Colonic mucosa (tissue), 4 donors: ENCODE measurements around the gene SLC9A8. TPM values are rescaled to one million over a fixed set of nuclear protein-coding genes. Genes with fewer than 3 reads are reported as not detected.
A peak's percentile ranks its signal among the peaks of the same experiment; 100 is the strongest.

Experiments used
- DNase-seq: peaks from one replicate; pipeline ENCODE4 v3.0.0-alpha.2; 2020
- H3K27ac ChIP-seq: fragments of 200-600 bp; one replicate; pipeline ENCODE4 v1.8.0; 2021
- H3K27me3 ChIP-seq: fragments of 200-600 bp; one replicate; pipeline ENCODE4 v1.8.0; 2021
- H3K36me3 ChIP-seq: fragments of 200-600 bp; one replicate; pipeline ENCODE4 v1.8.0; 2021
- H3K4me1 ChIP-seq: fragments of 200-600 bp; one replicate; pipeline ENCODE4 v1.8.0; 2021; ENCODE audit warnings: mild to moderate bottlenecking
- H3K4me3 ChIP-seq: fragments of 200-600 bp; one replicate; pipeline ENCODE4 v1.8.0; 2021
- H3K9ac ChIP-seq, 2 donors: one replicate each; pipeline ENCODE4 v1.7.0; 2013; ENCODE audit warnings: control low read depth in 2 of 2, low read depth in 2 of 2, low read length in 2 of 2
- H3K9me3 ChIP-seq: fragments of 200-600 bp; one replicate; pipeline ENCODE4 v1.8.0; 2021
- intact Hi-C: fragments of 100-400 bp; cut with DNase I; formaldehyde crosslinking; loops from one replicate; pipeline ENCODE4 v1.14.1; 2022
- total RNA-seq, 2 donors: library from RNA; stranded (reverse); fragmentation: NEBNext Ultra II Directional in 1 of 2; extraction: Animal tissue kit (Norgen Biotek cat#: 25700) in 1 of 2; gene quantifications; one replicate each; pipeline ENCODE4 v1.2.1, GENCODE V29; 2021
- TF ChIP-seq, protein P1 (sequence below): fragments of 200-600 bp; IDR thresholded peaks from one replicate; pipeline ENCODE4 v1.8.0; 2022; ENCODE audit warnings: antibody characterized with exemption, mild to moderate bottlenecking
- donor health status: healthy.
- donor health status: DM: no; HTN: no; CAD: no.
- donor health status: DM: no; HTN: no; CAD: no.

Gene SLC9A8
- total RNA-seq, 2 donors from 2014 or later, result 6.0 to 11.1 TPM

DNA sequence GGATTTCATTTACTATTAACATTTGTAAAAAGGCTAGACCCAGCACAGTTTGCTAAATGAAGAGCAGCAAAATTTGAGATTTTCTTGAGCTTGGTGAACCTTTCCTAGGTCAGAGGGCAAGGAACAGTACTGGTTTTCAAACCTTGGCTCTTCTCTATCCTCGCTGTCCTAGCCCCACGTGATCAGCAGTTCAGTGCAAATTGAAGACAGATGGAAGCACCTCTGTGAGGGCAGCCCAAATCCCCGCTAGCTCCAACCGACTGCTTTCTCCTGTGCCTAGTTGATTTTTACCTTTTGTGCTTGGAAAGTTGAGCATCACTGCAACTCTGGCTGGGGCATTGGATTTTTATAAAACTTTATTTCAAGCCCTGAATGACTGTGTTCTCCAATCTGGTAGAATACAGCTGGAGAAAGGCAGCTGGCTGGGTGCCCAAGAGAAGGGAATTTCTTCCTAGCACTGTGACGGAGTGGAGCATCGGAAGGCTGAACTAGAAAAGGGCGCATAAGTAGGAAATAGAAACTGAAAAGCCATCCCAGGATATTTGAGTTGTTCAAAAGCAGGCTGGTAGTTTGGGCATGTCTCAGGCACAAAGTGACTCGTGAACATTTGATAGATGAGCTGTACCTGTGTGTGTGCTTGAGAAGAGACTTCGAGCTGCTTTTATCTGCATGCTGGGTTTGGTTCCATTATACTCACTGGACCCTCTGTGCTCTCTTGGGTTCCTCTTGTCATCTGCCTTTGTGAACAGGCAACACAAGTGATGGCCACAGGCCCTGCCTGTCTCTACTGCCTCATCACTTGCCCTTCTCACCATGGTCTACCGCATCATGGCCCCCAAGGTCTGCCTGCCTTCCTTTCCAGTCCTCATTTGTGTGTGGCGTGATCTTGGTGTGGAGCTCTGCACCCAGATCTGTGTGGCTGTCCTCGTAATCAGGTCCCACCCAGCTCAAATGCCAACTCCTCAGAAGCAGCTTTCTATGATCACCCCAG lies 125.8 kb downstream of the SLC9A8 start:
- Histone ChIP-seq H3K27me3 (no peaks in the 10 kb centered on the region), H3K4me1 (peaks cover 22% of the 10 kb centered on the region), H3K27ac (peak overlapping the region; percentile 92), H3K9ac (peak overlapping the region in 1 of 2 donors; percentile 97), H3K4me3 (peak overlapping the region; percentile 91), H3K36me3 (peaks cover 8% of the 10 kb centered on the region), H3K9me3 (no peaks in the 10 kb centered on the region)
- TF ChIP-seq, protein P1, sequence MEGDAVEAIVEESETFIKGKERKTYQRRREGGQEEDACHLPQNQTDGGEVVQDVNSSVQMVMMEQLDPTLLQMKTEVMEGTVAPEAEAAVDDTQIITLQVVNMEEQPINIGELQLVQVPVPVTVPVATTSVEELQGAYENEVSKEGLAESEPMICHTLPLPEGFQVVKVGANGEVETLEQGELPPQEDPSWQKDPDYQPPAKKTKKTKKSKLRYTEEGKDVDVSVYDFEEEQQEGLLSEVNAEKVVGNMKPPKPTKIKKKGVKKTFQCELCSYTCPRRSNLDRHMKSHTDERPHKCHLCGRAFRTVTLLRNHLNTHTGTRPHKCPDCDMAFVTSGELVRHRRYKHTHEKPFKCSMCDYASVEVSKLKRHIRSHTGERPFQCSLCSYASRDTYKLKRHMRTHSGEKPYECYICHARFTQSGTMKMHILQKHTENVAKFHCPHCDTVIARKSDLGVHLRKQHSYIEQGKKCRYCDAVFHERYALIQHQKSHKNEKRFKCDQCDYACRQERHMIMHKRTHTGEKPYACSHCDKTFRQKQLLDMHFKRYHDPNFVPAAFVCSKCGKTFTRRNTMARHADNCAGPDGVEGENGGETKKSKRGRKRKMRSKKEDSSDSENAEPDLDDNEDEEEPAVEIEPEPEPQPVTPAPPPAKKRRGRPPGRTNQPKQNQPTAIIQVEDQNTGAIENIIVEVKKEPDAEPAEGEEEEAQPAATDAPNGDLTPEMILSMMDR, result no peak
- DNase-seq, result peak; percentile 60
- intact Hi-C loops, result no loop called here

DNA sequence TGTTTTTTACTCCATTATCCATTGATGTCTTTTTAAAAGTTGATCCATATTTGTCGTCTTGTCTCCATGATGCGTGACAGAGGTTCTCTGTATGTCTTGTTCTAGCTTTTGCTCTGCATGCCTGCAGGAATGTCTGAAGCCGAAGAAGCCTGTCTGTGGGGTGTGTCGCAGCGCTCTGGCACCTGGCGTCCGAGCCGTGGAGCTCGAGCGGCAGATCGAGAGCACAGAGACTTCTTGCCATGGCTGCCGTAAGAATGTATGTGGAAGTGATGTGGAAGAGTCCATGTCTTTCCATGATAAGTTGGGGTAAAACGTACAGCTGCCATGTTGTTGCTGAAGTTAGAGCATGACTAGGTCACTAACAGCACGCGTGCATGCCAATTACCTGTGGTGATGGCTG lies 128.8 kb downstream of the SLC9A8 start:
- Histone ChIP-seq H3K36me3 (peaks cover 19% of the 10 kb centered on the region), H3K27ac (no peak overlapping the region), H3K4me1 (peaks cover 15% of the 10 kb centered on the region), H3K27me3 (no peaks in the 10 kb centered on the region), H3K9me3 (no peaks in the 10 kb centered on the region), H3K4me3 (no peak overlapping the region), H3K9ac (no peak overlapping the region)
- TF ChIP-seq, protein P1, result no peak
- DNase-seq, result no peak
- intact Hi-C loops, result no loop called here

Other genes starting within 250 kb of the SLC9A8 start
- gene PTGIS, start 244.7 kb upstream of the SLC9A8 start, total RNA-seq, result 1 to 10 TPM in 1 of 2 donors, under 1 TPM in 1; 0.94 to 8.0 TPM
- 10 to 100 TPM; 34.5 to 56.2 TPM for gene B4GALT5, start 99.0 kb upstream of the SLC9A8 start, total RNA-seq
- gene SPATA2, start 102.7 kb downstream of the SLC9A8 start, total RNA-seq, result 10 to 100 TPM; 17.4 to 18.1 TPM
- 100 to 1,000 TPM; 101 to 109 TPM for gene RNF114, start 123.6 kb downstream of the SLC9A8 start, total RNA-seq
- gene SNAI1, start 170.2 kb downstream of the SLC9A8 start, total RNA-seq, result 1 to 10 TPM in 1 of 2 donors, under 1 TPM in 1; 0.59 to 4.5 TPM